Measurements from ENCODE around the gene GPATCH1.

GPATCH1 gene

DNA sequence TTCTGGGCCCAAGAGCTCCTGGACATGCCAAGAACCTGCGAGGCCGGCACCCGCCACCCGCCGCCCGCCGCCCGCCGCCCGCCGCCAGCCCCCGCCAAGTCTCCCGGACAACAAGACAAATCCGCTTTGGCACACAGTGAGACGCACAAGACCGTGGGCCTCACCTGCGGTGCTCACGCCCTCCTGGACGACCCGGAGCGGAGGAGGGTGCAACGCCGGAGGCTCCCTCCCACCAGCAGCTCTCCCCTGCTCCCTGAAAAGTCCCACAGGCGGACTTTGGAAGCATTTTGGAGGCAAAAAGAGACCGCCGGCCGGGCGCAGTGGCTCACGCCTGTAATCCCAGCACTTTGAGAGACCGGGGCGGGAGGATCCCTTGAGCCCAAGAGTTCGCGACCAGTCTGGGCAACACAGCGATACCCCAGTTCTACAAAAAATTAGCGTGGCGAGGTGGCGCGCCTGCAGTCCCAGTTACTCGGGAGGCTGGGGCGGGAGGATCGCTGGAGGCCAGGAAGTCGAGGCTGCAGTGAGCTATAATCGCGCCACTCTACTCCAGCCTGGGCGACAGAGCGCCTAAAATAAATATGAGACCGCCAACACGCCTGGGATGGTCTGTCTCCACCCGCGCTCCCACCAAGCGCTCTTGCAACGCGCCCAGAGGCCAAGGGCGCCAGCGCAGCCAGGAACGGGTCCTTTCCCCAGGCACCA lies 17.1 kb upstream of the GPATCH1 start:
- no peak for DNase-seq

- peak; percentile 21 for DNase-seq
These were observed 16.6 kb upstream of the GPATCH1 start for GRCh38 chr19:33064458-33064791.

- peak; percentile 43 for DNase-seq
These were observed 16.0 kb upstream of the GPATCH1 start, which contains the start of gene RHPN2 for GRCh38 chr19:33064792-33065550. TSS of gene RHPN2 (minus strand) at chr19:33064888. CDS start at chr19:33064852, 36 bp downstream.

- DNase-seq, result no peak
These were observed 14.4 kb upstream of the GPATCH1 start for GRCh38 chr19:33066543-33066942.

- DNase-seq, result no peak
These were observed 13.9 kb upstream of the GPATCH1 start for GRCh38 chr19:33067121-33067520.

DNA sequence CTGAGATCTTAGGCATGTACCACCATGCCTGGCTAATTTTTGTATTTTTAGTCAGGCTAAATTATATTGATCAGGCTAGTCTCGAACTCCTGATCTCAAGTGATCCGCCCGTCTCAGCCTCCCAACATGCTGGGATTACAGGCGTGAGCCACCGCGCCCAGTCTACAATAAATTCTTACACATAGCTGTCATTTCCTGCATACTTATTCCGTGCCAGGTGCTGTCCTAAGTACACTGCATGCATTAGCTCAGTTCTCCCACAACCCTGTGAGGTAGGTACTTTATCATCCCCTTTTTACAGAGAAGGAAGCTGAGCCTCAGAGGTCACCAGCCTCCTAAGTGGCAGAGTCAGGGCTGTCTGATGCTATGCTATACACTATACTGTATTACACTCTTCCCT lies 9.1 kb upstream of the GPATCH1 start:
- DNase-seq, result no peak

GRCh38 chr19:33075519-33075918 lies 5.5 kb upstream of the GPATCH1 start:
- DNase-seq, result no peak

DNA sequence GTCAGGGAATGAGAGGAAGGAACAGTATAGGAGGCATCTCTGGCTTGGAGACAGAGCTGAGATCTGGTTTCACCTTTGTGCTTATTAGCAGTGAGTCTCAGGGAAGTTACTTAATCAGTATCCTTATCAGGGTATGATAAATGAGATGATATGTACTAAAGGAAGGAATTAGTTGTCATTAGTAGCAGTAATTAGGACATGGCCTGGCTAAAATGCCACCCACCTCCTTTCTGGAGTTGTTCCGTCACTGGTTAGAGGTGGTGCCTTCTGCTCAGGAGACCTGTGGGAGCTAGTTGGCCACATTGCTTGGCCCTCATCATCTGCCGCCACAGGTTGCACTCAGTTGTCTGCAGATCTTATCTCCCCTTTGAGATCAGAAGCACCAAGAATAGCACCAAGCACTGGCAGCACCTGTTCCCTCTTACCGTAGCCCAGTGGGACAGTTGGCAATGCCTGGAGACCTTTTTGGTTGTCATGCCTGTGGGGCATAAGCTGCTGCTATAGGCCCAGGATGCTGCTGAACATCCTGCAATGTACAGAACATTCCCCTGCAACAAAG lies 4.7 kb downstream of the GPATCH1 start:
- no peak for DNase-seq

GRCh38 chr19:33086955-33087354 lies 6.0 kb downstream of the GPATCH1 start:
- DNase-seq, result no peak

GRCh38 chr19:33089010-33089409 lies 8.0 kb downstream of the GPATCH1 start:
- no peak for DNase-seq

- no peak for DNase-seq
These were observed 9.2 kb downstream of the GPATCH1 start for GRCh38 chr19:33090179-33090578.

- no peak for DNase-seq
These were observed 12.6 kb downstream of the GPATCH1 start for GRCh38 chr19:33093420-33094210.

- DNase-seq, result no peak
These were observed 13.6 kb downstream of the GPATCH1 start for GRCh38 chr19:33094436-33095067.

DNA sequence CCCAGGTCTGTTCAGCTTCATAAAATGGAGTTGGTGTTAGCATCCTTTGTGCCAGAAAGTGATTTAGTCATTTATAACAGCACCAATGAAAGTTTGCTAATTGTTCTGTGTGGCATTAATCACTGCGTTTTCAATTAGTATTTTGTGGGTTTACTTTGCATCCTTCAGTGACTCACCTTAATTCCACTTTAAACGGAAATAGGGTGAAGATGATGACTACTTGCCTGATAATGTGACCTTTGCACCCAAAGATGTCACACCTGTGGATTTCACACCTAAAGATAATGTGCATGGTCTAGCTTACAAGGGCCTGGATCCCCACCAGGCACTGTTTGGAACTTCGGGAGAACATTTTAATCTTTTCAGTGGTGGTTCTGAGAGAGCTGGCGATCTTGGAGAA lies 15.0 kb downstream of the GPATCH1 start:
- no peak for DNase-seq

GRCh38 chr19:33098055-33098534 lies 17.1 kb downstream of the GPATCH1 start:
- no peak for DNase-seq

- DNase-seq, result no peak
These were observed 20.1 kb downstream of the GPATCH1 start for GRCh38 chr19:33100894-33101644.

- no peak for DNase-seq
These were observed 21.9 kb downstream of the GPATCH1 start for GRCh38 chr19:33102893-33103292.

DNA sequence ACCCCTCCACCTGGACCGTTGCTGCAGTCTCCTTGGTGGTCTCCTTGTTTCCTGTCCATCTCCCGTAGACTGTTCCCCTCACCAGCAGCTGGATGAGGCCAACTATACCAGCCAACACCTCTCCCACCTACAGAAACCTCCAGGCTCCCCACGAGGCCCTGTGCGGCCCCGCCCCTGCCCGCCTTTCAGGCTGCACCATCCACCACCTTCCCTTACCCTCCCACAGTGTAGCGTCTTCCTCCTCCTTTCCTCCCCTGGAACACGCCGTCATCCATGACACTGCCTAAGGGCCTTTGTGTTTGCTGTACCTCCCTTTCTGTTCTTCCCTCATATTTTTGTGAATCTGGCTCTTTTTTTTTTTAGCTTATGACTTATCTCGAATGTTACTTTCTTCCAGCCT lies 27.2 kb downstream of the GPATCH1 start:
- no peak for DNase-seq

GRCh38 chr19:33110137-33110910 lies 29.3 kb downstream of the GPATCH1 start:
- no peak for DNase-seq

- DNase-seq, result no peak
These were observed 30.6 kb downstream of the GPATCH1 start for GRCh38 chr19:33111587-33111986.

- DNase-seq, result no peak
These were observed 33.3 kb downstream of the GPATCH1 start for GRCh38 chr19:33114312-33114711.

Data from CD4-positive, alpha-beta T cell treated with Interleukin-21 for 1 hour (primary cell).